SKM-1 treated with dmso at 0.1 percent for 144 hours (cell line): ENCODE results near the gene CAT.
"Not testable (repeated sequence)": the region's sequence is repeated elsewhere in the genome, so short reads cannot be mapped to it uniquely, and the experiment has no call there.

Experiments
- DNase-seq: peaks from one replicate; lab custom pipeline; 2025; ENCODE audit not compliant: unreplicated experiment; lab: John Stamatoyannopoulos, UW

The CAT gene

GRCh38 chr11:34424826-34425225 is 13.9 kb upstream of the CAT start:
- DNase-seq = not testable (repeated sequence)

DNA sequence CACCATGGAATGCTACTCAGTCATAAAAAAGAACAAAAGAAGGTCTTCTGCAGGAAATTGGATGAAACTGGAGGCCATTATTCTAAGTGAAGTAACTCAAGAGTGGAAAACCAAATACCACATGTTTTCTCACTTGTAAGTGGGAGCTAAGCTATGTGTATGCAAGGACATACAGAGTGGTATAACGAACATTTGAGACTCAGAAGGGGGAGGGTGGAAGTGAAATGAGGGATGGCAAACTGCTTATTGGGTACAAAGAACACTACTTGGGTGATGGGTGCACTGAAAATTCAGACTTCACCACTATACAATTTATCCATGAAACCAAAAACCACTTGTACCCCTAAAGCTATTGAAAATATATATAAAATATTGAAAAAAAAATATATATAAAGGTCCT is 13.4 kb upstream of the CAT start:
- DNase-seq = no peak

DNA sequence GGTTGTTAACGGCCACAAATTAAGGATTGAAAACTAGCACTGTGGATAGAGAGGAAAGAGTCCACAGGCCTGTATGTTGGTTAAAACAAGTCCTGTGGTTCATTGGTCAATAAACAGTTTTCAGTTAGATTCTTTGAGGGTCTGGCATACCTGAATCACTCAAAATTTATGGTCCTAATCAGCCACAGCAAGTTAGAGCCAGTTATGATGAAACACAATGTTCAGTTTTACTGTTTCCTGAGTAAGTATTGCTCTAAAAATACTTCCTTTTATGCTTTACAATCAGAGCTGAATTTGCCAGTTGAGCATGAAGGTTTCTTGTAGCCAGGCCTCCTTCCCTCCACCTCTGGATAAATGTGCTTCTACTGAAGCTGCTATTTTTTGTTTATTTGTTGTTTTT is 12.9 kb upstream of the CAT start:
- peak; percentile 82 for DNase-seq

DNA sequence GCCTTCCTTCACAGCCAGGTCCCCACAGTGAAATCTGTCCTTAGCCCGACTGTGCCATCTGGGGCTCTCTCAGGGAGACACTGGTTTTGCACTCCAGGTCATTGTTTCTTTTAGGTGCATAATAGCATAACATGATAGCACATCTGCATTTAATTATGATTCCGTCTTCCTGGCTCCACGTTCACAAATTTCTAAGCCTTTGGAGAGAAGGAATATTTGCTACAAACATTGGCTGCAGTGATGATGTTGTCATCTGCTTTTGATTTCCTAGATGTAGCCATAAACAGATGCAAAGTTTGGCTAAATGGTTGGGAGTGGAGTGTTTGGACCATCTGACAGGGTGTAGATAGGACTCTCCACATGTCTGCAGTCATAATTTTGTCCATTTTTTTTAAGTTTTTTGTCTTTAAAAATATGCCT is 12.0 kb upstream of the CAT start:
- DNase-seq = no peak

DNA sequence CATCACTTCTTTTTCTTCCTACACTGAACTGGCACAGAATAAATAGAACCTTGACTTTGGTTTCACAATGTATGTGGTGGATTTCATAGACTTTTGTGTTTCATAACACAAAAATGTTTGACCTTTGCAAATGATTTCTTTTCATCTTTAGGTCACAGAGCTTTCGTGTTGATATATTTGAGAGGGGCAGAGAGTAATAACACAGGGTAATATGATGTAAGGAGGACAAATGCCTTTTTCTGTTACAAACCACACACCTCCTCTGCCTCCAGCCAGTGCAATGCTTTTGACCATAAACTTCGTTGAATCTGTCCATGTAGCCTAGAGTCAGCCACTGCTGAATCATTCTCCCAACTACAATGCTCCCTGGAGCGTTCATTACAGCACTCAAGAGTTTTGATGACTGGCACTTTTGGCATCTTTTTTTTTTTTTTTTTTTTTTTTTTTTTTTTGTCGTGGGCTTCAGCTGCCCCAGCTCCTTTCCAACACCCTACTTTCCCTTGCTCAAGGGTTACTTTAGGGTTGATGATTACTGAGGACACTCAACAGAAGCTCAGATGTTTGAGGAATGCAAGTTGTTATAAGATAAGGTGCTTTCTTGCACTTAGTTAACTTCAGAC is 11.4 kb upstream of the CAT start:
- DNase-seq = peak; percentile 99

- DNase-seq = peak; percentile 76
These were observed 6.8 kb upstream of the CAT start for GRCh38 chr11:34431979-34432378.

DNA sequence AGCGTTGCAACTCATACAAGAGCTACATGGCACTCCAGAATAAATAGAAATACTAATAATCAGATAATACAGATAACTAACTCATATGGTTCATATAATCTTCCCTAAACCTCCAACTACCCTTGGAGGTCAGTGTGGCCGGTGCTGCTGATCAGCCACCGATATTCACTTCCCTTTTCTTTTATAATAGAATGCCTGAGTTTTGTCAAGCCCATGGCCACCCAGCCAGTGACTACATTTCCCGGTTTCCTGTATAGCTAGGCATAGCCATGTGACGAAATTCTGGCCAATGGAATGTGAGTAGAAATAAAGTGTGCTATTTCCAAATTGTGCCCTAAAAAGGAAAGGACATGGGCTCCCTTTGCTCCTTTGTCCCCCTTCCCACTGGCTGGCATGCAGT is 5.9 kb upstream of the CAT start:
- DNase-seq = peak; percentile 58

DNA sequence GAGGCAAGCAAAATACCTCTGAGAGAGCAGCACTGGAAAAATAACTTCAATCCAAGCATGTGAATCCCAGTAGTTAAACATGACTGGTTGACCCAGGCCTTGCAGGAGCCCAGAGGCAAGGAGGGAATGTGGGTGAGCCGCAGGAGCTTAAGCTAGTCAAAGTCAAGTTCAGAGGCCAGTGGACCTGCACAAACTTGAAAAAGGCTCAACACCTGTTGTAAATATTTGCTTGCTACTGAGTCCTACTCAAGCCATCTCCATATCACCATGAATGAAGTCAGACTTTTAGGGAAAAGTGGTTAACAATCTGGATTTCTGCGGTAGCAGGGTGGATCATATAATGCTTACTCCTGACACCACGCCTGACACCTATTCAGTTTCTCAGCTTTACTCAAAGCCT is 4.8 kb upstream of the CAT start:
- DNase-seq = no peak

GRCh38 chr11:34437224-34438125 is 1.3 kb upstream of the CAT start:
- DNase-seq = no peak

GRCh38 chr11:34439610-34440198 is 970 bp downstream of the CAT start:
- no peak for DNase-seq

- DNase-seq = no peak
These were observed 3.1 kb downstream of the CAT start for GRCh38 chr11:34441814-34442213.

- no peak for DNase-seq
These were observed 4.4 kb downstream of the CAT start for GRCh38 chr11:34443136-34443535.

- DNase-seq = no peak
These were observed 5.7 kb downstream of the CAT start for GRCh38 chr11:34444428-34444827.

DNA sequence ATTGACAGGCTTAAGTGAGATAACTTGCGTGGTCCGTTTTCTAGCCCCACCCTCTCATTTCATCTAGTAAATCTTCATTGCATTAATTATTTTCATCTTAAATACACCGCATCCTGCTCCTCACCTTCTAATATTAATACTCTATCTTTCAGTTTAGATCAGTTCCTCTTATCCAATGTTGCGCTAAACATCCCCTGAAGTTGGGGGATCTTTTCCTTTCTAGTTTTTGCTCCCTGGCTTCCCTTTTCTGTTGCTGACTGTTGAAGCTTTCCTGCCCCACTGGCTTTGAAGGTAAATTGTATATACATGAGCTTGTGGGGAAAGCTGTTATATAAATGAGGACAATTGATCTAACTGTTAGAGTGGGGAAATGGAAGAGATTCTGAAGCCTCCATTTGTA is 7.2 kb downstream of the CAT start:
- no peak for DNase-seq

DNA sequence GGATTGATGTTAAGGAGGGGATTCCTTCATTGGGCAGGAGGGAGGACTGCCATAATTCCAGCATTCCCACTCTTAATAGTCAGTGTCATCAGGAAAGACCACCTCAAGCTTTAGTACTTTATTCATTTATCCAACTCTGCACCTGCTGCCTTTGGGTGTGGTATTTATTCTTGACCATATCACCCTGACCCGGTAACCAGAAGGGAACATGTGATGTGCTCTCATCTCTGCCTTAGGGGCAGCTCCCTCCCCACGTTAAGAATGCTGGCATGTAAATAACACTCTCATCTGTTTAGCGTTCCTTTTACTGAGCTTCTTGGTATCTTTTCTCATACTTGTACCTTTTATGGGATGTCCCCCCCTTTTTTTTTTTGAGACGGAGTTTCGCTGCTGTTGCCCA is 7.7 kb downstream of the CAT start:
- no peak for DNase-seq

DNA sequence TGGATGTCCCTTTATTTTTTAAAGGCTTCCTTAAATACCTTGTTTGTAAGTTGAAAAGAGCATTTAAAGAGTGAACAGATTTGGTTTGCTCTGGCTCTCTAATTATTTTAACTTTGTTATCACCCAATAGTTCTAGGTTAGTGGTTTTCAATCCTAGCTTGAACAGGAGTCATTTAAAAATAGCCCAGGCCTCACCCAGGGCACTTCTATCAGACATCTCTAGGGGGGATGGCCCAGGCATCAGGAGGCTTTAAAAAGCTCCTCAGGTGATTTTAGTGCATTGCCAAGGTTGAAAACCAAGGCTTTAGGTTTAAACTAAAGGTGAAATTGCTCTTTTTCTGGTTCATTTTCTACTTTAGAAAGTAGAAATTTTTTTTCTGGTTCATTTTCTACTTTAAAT is 8.3 kb downstream of the CAT start:
- no peak for DNase-seq

DNA sequence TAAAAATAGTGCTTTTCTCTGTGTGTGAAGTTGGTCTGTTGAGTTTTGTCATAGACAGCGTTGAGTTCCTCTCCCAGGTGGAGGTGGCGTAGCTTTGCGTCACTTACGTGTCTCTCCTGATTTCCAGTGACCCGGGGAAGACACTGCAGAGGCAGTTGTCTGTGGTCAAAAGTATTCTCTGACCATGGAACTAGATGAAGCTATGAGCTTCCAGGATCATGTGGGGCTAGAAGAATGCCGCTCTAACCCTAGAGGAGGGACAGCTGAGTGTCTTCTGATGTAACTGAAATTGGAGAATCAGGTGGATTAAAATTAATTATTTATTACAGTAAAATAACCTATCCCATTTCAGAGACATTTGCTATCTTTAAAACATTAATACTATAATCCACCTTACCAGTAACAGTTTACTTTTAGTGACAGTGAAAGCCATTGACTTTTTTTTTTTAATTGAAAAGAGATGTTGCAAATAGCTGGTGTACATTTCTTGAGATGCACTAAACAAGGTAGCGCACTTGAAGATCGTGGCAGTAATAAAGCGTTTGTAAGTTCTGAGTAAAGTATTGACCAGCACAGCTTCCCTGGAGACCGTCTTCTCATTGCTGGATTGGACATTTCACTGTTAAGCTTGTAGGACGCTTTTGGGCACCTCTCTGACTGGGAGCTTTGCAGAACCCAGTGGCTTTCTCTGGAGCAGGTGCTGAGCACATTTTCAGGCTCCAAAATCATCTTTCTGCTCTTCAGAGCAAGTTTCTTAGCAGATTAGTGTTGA is 9.7 kb downstream of the CAT start:
- DNase-seq = no peak

GRCh38 chr11:34449013-34449412 is 10.3 kb downstream of the CAT start:
- DNase-seq = peak; percentile 42

DNA sequence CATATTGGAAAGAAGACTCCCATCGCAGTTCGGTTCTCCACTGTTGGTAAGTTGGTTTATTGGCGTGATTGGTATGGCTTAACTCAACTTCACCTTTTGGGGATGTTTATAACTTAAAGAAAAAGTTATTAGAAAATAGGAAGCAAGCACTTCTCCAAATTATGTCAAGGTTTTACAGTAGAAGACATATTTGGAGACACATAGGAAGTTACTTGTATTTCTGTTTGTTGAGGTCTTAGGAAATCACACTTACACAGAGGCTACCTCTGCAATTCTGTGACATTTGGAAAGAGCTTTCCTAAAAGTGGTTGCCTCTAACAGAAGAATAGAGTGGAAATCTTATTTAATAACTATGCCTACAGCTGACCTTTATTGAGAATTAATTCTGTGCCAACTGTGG is 12.3 kb downstream of the CAT start:
- peak; percentile 37 for DNase-seq

DNA sequence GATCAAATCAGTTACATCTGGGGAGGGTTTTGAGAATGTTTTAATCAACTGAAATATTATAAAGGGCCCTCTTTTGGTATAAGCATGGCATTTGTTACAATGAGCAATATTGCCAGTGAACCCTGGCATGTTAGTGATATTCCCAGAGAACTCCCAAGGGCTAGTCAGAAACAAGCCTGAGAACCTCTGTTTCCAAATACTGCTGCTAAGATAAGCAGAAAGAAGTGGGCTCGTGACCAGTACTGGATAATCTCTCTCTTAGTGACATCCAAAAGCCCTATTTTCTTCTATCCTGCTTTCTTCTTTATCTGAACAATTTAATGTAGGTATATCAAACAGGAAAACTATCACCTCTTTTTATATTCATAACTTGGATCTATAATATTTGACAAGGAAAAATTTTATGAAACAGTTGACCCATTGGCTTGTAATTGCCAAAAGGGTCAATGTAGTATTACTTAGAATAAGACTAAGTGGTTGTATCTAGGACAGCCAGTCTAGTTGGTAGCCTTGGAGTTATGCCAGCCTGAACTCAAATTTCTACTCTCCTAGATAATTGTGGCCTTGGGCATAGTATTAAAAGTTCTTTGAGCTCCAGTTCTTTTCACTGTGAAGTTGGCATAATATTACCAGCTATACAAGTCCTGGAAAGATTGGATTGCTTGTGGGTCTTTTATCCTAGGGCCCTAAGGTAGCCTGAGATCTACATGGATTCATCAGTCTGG is 15.7 kb downstream of the CAT start:
- DNase-seq = no peak

DNA sequence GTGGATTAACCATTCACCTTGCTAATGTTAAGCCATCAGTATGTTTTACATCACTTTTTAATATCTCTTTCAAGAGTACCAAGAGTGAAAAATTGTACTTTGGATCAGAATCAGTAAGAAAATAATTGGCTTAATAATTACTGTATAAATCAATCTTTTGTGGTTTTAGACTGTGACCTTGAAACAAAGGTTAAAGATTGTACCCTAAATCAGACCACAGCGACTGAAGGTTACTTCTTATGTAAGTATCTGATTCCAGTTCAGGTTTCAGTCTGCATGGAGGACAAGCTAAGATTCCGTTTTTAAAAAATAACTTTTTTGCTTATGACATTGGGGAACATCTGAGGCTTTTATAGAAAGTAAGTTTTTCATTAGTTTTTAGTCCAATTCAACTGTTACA is 18.9 kb downstream of the CAT start:
- no peak for DNase-seq
